Mucosa of gallbladder (tissue), 1 donor: ENCODE measurements around the gene HINT2. TPM values are rescaled to one million over a fixed set of nuclear protein-coding genes. Genes with fewer than 3 reads are reported as not detected.

ENCODE experiments used
- DNase-seq: peaks from one replicate; pipeline ENCODE4 v3.0.0-alpha.2; 2020; ENCODE audit warnings: low spot score
- total RNA-seq: library from RNA; stranded (reverse); gene quantifications from one replicate; pipeline ENCODE4 v1.2.1, GENCODE V29; 2021
- donor health status: DM: no; HTN: no; CAD: no.

Gene HINT2
- total RNA-seq, 1 donor from 2014 or later = 30.7 TPM

DNA sequence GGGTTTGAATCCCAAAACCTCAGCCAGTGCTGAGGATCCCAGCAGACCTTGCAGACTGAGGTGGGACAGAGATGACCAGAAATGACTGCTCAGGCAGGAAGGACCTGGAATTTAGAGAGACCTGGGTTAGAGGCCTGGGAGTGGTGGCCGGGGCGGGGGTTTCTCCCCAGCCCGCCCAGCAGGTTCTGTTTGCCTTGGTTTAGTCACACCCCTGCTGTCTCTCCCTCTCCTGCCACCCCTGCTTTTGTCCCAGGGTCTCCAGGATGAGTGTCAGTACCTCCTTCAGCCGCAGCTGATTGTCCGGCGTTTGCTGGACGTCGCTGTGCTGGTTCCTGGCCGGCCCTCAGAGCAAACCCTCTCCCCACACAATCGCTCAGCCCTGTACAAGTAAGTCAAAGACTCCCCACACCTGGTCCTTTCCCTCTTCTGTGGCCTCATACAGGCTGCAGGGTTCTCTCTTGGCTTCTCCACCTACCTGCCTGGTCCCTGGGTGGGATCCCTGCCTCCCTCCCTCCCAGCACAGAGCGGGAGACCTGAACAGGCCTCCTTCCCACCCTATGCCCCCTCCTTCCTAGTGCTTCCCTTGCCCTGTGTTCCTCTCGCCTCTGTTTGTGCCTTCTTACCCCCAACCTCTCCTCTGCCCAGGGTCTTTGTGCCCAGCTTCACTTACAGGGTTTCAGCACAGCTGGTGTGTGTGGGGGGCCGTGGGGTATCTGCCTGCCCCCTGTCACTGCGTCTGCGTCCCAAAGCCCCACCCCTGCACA lies 26.2 kb upstream of the HINT2 start:
- DNase-seq = no peak

DNA sequence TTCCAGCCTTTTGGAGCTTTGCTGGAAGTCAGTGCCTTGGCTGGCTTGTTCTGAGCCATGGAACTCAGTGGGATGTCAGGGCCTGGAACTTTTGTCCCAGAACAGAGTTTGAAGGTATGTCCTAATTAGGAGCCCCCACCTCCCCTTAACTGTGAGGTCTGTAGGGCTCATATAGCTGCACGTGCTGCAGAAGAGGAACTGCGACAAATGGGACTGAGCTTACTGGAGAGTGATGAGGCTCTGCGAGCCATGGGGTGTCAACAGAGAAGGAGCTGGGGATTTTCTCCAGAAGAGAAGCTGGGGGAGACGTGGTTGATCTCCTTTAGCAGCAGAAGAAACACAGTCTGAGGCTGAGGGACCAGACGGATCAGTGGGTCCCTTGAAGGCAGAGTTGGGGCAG lies 25.1 kb upstream of the HINT2 start:
- no peak for DNase-seq

DNA sequence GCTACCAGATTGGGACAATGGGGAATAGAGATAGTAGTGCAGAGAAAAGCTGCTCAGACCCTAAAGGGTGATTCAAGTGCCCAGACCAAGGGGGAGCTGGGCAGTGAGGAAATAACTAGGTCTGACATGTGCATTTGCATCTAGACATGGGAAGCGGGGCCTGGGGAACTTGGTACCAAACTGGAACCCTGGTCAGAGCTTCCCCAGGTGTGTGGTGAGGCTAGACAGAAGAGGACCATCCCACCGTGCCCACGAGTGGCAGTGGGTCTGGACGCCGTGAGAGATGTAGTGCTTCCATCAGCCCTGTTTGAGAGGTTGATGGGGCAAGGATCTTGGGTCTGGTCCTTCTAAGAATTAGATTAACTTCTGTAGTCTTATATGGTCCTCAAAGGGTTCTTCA lies 21.8 kb upstream of the HINT2 start:
- DNase-seq = no peak

DNA sequence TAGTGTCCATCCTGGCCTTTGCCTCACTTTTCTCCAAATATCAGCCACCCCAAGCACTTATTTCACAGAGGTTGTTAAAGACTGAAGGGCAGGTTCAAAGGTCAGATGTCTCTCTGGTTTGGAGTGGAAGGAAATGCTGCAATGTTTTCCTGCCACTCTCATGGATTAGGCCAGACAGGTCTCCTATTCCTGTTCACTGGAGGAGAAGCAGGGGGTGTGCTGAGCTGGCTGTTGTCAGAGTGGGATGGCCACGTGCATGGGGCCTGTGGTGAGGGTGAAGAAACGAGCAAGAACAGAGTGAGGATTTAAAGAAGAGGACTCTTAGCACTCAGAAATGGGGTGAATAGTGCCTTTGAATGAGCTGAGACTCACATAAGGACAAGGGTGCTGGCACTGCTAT lies 20.9 kb upstream of the HINT2 start:
- no peak for DNase-seq

DNA sequence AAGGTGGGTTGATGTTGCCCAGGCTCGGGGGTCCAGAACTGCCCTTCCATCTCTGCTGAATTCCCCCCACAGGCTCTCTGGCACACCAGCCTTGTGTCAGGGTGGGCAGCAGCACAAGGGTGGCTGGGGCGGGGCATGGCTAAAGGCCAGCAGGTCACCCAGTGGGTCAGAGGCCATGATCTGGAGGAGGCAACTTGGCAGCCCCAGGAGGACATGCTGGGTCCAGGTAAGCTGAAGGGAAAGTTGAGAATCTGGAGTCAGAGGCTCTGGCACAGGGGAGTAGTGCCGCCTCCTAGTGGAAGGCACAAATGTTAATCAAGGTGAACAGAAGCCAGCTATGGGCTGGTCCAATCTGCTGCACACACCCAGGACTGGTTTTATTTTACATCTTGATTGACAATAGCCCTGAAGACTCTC lies 20.4 kb upstream of the HINT2 start:
- DNase-seq = no peak

DNA sequence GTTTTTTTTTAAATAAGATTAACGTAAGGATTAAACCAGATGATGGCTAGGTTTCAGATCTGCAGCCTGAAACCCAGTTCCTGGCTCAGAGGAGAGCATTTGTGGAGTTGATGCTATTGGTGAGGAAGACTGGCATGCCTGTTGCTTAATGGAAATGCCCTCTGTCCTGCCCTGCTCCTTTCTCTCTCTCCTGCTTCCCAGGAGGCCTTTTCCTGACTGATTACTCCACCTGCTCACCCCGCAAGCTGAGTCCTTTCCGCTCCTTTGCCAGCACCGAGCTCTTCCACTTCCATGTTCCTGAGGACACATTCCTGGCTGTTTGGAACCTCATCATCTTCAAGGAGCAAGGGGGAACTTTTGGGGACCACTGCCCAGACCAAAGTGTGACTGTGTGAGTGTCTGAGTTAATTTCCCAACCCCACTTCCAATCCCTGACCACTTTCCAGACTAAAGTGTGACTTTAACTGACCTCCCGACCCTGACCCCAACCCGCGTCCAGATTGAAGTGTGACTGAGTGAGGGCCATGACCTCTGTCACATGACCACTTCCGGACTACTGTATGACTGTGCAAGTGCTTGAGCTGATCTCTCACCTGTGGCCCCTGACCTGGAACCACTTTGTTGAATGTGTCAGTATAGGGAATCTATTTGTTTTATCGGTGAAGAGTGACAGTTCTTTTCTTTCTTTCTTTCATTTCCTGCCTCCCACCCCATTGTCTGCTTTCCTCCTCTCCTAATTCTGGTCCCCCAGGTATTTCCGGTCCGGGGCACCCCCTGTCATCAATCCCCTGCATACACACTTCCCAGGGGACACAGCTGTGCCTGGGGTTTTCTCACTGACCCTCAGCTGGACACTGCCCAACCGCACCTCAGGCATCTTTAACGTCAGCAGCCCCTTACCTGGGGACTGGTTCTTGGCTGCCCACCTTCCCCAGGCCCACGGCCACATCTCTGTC lies 19.7 kb upstream of the HINT2 start:
- no peak for DNase-seq

DNA sequence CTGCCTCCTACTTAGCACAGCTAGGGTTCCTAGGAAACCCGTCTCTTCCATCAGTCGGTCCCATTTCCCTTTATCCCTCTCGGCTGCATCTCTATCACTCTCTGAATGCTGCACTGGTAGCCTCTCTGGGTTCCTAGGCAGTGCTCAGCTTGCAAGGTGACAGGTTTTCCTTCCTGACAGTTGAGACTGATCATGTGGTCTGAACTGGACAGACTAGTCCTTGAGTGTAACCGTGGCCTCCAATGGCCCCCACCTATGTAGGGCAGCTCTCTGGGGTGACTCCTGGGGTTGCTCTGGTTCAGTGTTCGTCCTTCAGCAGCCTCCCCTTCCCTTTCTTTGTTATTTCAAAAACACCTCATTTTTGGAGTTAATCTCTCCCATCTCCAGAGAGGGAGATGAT lies 18.0 kb upstream of the HINT2 start:
- peak; percentile 51 for DNase-seq

DNA sequence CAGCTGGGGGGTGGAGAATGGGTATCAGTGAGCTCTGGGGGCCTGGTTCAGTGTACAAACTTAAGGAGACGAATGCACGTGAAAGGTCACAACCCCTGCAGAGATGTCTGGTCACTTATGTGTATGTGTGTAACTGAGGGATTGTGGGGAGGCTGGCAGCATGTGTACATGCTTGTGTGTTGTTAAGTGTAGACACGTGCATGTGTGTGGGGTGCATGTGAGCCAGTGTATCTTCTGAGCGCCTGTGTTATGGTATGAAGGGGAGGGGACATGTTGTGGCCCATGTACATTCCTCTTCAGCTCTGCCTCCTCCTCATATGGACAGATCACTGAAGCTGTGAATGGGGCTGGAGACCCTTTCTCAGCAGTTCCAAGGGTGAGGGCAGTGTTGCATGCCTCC lies 16.2 kb upstream of the HINT2 start:
- DNase-seq = no peak

DNA sequence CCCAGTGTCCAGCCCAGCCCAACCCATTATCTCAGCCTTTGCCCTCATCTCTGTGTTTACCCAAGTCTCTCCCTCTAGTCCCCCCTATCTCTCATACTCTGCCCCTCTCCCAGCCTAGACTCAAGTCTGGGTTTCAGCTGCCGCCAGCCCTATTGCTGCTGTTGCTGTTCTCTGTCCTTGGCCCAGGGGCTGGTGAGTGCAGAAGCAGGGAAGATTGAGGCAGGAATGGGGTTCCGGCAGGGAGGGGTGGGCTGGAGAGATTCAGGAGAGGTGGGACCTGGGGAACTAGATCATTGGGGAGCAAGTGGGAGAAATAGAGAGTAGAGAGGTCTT lies 14.9 kb upstream of the HINT2 start:
- no peak for DNase-seq

DNA sequence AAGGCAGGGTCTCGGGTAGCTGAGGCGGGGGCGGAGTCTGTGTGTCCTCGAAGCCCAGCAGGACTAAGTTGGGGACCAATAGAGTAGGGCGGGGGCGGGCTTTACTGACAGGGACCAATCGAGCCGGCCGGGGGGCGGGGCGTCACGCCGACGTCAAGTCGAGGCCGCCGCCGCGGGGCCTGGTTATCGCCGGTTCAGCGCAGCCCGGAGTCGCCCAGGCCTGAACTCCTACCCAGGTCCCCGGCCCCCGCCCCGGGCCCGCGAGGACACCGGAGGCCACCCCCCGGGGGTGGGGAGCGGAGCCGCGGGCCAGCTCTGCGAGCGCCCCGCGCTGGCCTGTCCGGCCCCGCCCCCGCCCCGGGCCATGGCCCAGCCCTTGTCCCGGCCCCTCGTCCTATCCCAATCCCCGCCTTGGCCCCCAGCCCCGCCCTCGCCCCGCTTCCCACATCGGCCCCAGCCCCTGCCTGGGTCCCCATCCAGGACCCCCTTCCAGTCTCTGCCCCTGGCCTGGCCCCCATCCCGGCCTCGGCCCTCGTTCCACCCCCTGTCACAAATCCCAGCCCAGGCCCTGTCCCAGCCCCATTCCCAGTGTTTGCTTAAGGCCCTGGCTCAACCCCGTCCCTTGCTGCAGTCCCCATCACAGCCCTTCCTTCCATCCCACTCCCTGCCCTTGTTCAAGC lies 14.4 kb upstream of the HINT2 start, which contains the start of gene TMEM8B:
TMEM8B (plus strand) TSS at position 145 of the 680 bp plus-strand sequence; CDS start at position 365, 220 bp downstream.
- peak; percentile 96 for DNase-seq

DNA sequence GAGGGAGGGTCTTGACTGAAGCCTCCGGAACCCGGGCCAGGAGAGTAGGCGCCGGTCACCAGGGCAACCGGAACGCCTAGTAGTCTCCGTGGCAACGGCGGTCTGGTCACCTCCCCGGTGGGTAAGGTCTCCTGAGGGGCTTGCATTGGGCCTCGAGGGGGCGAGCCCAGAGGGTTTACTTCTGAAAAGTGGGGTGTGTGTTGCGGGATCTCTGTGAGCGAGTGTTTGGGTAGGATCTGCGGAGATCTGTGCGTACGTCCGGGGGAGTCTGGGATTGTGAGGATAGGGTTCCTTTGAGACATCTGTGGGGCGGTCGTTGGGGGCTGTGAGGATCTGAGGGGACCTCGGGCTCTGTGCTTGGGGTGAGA lies 13.9 kb upstream of the HINT2 start, which contains the start of gene FAM221B:
FAM221B (minus strand) TSS at position 17 of the 368 bp plus-strand sequence. CDS start 2,571 bp downstream, outside the sequence.
- no peak for DNase-seq

DNA sequence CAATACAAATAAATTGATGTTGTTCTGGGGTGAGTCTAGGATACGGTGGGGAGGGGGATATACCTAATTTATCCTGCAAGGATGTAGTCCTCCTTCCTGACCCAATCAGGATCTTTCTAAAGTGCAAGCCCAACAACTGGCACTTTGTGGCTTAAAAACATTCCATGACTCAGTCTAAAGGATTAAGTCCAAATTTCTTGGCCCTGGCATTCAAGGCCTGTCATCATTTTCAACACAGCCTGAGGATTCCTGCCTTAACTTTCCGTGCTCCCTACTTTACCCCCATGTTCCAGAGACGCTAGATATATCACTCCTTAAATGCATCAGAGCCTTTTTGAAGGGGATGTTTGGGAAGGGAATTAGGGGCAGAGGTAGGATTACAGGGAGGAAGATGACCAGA lies 12.6 kb upstream of the HINT2 start:
- no peak for DNase-seq

DNA sequence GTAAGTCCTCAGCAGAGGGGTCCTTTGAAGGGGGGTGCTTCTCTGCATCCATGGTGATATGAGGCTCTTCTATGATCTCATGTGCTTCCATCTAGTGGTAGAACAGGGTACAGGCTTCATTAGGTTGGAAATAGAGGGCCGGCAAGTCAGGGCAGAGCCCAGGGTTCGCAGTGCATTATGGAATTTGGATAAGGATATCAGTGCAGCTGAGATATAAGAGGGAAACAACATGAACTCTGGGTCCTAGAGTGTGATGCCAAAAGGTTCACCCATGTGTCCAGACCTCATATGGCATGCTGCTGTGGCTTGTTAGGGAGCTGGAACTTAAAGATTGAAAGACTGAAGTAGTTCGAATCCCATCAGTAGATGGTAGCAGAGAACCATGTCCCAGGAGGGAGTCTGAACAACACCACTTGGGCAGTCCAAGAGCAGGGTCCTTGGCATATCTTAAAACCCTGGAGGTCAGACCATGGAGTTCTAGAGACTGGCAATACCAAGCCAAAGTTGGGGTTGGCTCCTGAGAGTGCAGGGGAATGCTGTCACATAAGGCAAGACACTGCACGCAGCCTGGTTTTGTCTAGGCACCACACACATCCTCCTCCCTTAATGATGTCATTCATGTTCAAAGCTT lies 11.3 kb upstream of the HINT2 start:
- peak; percentile 54 for DNase-seq

DNA sequence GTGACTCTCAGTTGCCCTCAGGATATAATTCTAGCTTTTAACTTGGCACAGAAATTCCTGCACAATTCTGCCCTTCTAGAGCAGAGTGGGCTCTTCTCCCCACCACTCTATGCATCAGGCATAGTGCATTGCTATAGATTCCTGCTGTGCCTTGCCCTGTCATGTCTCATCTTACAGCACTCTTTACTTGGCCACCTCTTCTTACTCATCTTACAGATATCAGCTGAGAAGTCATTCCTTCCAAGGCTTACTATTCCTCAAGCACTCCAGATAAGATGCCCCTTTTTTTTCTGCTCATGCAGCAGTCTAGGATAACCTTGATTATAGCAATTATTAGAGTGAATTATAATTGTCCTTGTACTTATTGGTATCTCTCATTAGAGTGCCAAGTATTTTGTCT lies 8.1 kb upstream of the HINT2 start:
- no peak for DNase-seq

DNA sequence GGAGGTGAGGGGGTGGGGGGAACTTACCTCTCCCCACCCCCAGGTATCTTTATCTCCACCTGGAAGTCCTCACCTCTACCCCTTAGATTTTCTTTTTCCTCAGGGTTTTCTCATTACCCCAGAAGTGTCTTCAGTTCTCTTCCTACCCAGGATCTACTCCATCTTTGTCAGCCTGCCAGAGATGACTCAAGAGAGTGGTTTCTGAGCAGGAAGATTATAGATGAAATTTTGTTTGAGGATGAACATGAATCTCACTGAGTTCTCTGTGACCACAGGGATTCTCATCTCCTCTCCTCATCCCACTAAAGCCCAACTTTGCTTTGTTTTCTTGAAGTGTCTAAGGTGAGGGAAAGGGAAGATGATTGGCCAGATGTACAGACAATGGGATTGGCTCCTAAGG lies 5.2 kb upstream of the HINT2 start:
- no peak for DNase-seq

DNA sequence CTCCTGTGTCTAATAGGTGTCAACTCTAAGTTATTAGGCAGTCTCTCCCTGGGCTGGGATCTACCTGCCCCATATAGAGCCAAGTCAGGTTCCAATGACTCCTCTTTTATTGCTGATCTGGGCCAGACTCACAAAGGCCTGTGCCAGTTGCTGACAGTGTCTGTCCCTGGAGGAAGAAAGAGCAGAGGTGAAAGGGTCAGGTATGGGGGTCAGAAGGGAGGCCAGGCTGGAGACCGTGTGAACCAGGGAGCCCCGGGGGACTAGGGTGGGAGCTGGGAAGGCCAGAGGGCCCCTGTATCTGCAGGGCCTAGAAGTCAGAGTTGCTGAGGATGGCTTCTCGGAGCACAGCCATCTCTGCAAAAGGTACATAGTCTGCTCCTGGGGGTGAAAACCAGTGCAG lies 3.5 kb upstream of the HINT2 start:
- no peak for DNase-seq

DNA sequence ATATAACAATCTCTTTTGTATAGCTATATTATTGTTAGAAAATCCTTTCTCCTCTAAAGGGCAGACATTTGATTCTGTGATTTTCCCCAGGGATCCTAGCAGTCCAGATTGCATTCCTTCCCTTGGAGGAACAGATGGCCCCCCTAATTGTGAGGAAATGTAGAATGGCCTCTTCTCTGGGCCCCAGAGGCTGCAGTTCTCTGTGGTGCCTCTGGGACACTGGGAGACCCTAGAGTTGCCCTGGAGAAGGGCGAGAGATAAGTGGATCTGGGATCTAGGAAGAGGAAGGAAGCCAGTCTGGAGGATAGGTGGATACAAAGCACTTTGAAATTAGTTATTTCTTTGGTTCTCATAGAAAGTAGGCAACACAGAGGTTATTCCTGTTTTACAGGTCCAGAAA lies 1.9 kb upstream of the HINT2 start:
- DNase-seq = no peak

DNA sequence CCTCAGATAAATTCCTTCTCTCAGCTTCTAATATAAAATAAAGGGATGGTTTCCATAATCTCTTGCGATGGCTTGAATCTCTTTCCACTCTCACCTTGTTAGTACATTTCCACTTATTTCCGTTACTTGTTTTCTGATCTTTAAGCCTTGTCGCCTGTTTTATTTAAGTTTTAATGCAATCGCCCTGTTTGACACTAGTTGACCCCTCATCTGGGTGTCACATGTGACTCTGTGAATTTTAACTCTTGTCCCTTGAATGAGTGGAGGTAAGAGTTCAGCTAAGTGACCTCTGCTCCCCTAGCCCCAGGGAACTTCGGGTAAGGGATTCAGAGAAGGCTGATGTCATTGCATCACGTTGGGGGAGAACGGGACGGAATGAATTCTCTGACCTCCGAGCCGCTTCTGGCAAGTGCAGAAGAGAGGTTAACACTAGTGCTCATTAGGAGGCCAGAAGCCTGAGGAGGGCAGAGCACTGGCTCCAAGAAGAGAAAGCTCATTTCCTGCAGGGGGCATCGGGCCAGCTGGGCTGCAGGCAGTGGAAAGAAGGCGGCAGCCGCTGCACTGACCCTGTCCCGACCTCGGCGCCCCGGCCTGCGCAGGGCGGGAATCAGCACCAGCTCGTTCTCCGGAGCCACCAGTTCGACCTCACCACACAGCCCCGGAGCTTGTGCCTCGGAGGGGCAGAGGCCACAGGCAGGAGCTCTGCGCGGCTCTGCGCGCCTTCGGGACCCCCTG lies 569 bp downstream of the HINT2 start:
- peak; percentile 50 for DNase-seq

DNA sequence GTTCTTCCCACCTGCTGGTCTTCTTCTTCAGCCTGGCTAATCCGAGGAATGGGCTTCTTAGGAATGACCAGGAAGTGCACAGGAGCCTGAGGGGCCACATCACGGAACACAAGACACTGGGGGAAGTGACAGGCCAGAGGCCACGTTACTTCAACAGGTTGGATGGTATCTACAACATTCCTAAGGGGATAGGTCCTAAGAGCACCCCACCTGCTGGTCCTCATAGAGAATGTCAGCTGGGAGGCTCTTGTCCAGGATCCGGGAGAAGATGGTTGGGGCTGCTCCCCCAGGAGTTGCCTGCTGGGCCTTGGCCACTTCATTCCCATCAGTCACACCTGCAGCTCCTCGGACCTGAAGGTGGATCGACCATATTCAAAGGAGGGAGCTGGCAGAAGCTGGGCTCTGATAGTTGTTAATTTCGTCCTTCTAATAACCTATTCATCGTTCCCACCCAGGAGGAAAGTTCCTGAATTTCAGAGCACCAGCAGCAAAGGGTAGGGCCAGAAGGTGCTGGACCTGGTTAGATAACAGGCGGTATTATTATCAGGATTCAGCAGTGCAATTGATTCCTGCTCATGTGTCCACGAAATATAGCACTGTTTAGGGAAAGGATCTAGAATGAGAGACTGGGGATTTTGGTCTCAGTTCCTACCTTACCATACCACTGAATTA lies 1.3 kb downstream of the HINT2 start:
- no peak for DNase-seq

DNA sequence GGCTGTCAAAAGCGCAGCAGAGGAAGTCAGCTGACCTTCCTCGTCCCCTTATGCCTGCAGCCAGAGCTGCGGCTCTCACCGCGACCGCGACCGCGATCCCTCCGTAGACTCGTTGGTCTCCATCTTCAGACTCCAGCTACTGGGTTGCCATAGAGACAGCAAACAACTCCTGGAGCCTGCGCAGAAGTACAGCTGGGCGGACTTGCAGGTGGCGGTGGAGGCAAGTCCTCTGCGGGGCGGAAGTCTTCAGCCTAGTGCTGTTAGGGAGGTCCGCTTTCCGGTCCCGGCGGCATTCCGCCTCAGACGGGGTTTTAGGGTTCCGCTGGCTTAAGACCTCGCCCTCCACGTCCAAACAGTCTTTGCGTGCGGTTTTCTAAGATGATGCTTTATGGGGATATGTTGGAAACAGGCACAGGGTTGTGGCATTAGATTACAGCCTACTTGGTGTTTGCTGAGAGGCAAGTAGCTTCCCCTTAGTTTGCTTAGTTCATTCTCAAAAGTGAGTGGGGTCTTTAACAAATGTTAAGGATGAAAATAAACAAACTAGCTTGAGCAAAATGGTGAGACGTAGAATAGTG lies 2.7 kb downstream of the HINT2 start, which contains the start of gene SPAG8:
SPAG8 (minus strand) TSS at position 238 of the 578 bp plus-strand sequence; CDS start at position 123, 115 bp downstream.
- DNase-seq = peak; percentile 95
